H1 (cell line): ENCODE measurements around the gene CDC45. TPM values are rescaled to one million over a fixed set of nuclear protein-coding genes. Genes with fewer than 3 reads are reported as not detected.

Experiments used
- CTCF ChIA-PET: fragments of 300-600 bp; sonication (Branson Sonifier 250); formaldehyde crosslinking; loops from one replicate; lab custom pipeline; 2021; ENCODE audit not compliant: partially characterized antibody; lab: Charles Lee
- POLR2A ChIA-PET: fragments of 300-600 bp; sonication (Branson Sonifier 250); formaldehyde crosslinking; loops from one replicate; lab custom pipeline; 2021; ENCODE audit warnings: inconsistent platforms; ENCODE audit not compliant: partially characterized antibody; lab: Charles Lee
- DNase-seq, 2 experiments: peaks; one replicate each; pipeline versions ENCODE4 v3.0.0 to v3.0.0-alpha.2; 2010 to 2022; ENCODE audit warnings: low spot score in 2 of 2, low read depth in 1 of 2, mixed read lengths in 1 of 2
- FAIRE-seq: peaks from 2 replicates; lab custom pipeline; 2011; peaks lifted over from hg19 to GRCh38; lab: Jason Lieb, UNC
- H2AFZ ChIP-seq: 2 replicates; pipeline ENCODE4 v1.8.1; 2012; ENCODE audit warnings: low read length, inconsistent platforms
- H2AK5ac ChIP-seq: 2 replicates; pipeline ENCODE4 v1.6.1; 2013; ENCODE audit warnings: low read depth, low read length
- H2BK120ac ChIP-seq: replicated peaks from 2 replicates; pipeline ENCODE3; 2013; ENCODE audit warnings: low read depth, low read length, inconsistent platforms
- H2BK12ac ChIP-seq: 2 replicates; pipeline ENCODE4 v1.6.1; 2013; ENCODE audit warnings: low read depth, low read length
- H2BK15ac ChIP-seq: 2 replicates; pipeline ENCODE4 v1.6.1; 2013; ENCODE audit warnings: low read length
- H2BK20ac ChIP-seq: 2 replicates; pipeline ENCODE4 v1.6.1; 2013; ENCODE audit warnings: low read length
- H2BK5ac ChIP-seq: 2 replicates; pipeline ENCODE4 v1.6.1; 2013; ENCODE audit warnings: low read depth, low read length
- H3K14ac ChIP-seq: 2 replicates; pipeline ENCODE4 v1.6.1; 2013; ENCODE audit warnings: inconsistent platforms; ENCODE audit not compliant: insufficient read length
- H3K18ac ChIP-seq: 2 replicates; pipeline ENCODE4 v1.6.1; 2013; ENCODE audit warnings: low read length; ENCODE audit errors: extremely low read depth
- H3K23ac ChIP-seq: 2 replicates; pipeline ENCODE4 v1.6.1; 2013; ENCODE audit warnings: inconsistent platforms; ENCODE audit not compliant: insufficient read length
- H3K23me2 ChIP-seq: 2 replicates; pipeline ENCODE4 v1.6.1; 2013; ENCODE audit warnings: low read depth, low read length
- H3K27ac ChIP-seq: 2 replicates; pipeline ENCODE4 v1.6.1; 2011; ENCODE audit warnings: low read depth, low read length, inconsistent platforms
- H3K27me3 ChIP-seq, 4 experiments: replicated peaks in 1 of 4; 1 replicate in 1 of 4; 2 replicates in 3 of 4; pipeline versions ENCODE4 v1.6.1 to v1.8.1; 2011 to 2013; ENCODE audit warnings: low read length in 3 of 4, mild to moderate bottlenecking in 3 of 4, inconsistent platforms in 2 of 4, mixed read lengths in 2 of 4, moderate library complexity in 1 of 4; ENCODE audit not compliant: control insufficient read depth in 3 of 4, insufficient read depth in 3 of 4; ENCODE audit errors: extremely low read depth in 1 of 4
- H3K36me3 ChIP-seq, 4 experiments: 2 replicates each; pipeline versions ENCODE4 v1.6.1 to v1.8.1; 2011 to 2013; ENCODE audit warnings: mild to moderate bottlenecking in 4 of 4, low read length in 3 of 4, moderate library complexity in 2 of 4, control low read depth in 1 of 4, inconsistent platforms in 1 of 4; ENCODE audit not compliant: insufficient read depth in 4 of 4, control insufficient read depth in 2 of 4
- H3K4ac ChIP-seq: replicated peaks from 2 replicates; pipeline ENCODE3; 2013; ENCODE audit warnings: low read length, low read depth, mixed read lengths, inconsistent platforms; ENCODE audit not compliant: insufficient read length
- H3K4me1 ChIP-seq, 4 experiments: replicated peaks in 1 of 4; 1 replicate in 1 of 4; 2 replicates in 3 of 4; pipeline versions ENCODE4 v1.6.1 to v1.8.1; 2011 to 2013; ENCODE audit warnings: low read length in 3 of 4, inconsistent platforms in 2 of 4, mixed read lengths in 1 of 4; ENCODE audit not compliant: insufficient read depth in 4 of 4, control insufficient read depth in 3 of 4
- H3K4me2 ChIP-seq, 2 experiments: 2 replicates each; pipeline versions ENCODE4 v1.6.1 to v1.8.1; 2011 to 2013; ENCODE audit warnings: low read depth in 2 of 2, low read length in 2 of 2, control low read depth in 1 of 2, inconsistent platforms in 1 of 2, mild to moderate bottlenecking in 1 of 2; ENCODE audit not compliant: insufficient read depth in 1 of 2
- H3K4me3 ChIP-seq, 4 experiments: fragments of 200-600, 300-600 bp in 1 of 4; sonication (generic), shearing (Covaris generic), sonication (Bioruptor Twin) in 1 of 4; 2 replicates each; pipeline versions ENCODE4 v1.5.1 to v1.8.1; 2011 to 2016; ENCODE audit warnings: low read length in 4 of 4, low read depth in 3 of 4, control low read depth in 2 of 4, inconsistent platforms in 2 of 4, mild to moderate bottlenecking in 2 of 4, mixed read lengths in 1 of 4, moderate library complexity in 1 of 4; ENCODE audit not compliant: insufficient read depth in 2 of 4; ENCODE audit errors: extremely low read depth in 1 of 4
- H3K56ac ChIP-seq: replicated peaks from 2 replicates; pipeline ENCODE3; 2013; ENCODE audit warnings: low read depth, mild to moderate bottlenecking, mixed read lengths, low read length, inconsistent platforms; ENCODE audit not compliant: insufficient read length
- H3K79me1 ChIP-seq: 2 replicates; pipeline ENCODE4 v1.6.1; 2013; ENCODE audit warnings: low read depth, low read length, control low read depth
- H3K79me2 ChIP-seq, 2 experiments: 2 replicates each; pipeline versions ENCODE4 v1.6.1 to v1.8.1; 2012 to 2013; ENCODE audit warnings: low read length in 2 of 2, mild to moderate bottlenecking in 2 of 2, inconsistent platforms in 1 of 2; ENCODE audit not compliant: insufficient read depth in 2 of 2, control insufficient read depth in 1 of 2
- H3K9ac ChIP-seq, 4 experiments: replicated peaks in 1 of 4; 1 replicate in 1 of 4; 2 replicates in 3 of 4; pipeline versions ENCODE4 v1.6.1 to v1.8.1; 2011 to 2013; ENCODE audit warnings: low read depth in 3 of 4, low read length in 3 of 4, control low read depth in 2 of 4, mild to moderate bottlenecking in 2 of 4, moderate library complexity in 2 of 4, inconsistent platforms in 1 of 4; ENCODE audit errors: extremely low read depth in 1 of 4
- H3K9me3 ChIP-seq, 2 experiments: 2 replicates each; pipeline versions ENCODE4 v1.6.1 to v1.8.1; 2012 to 2013; ENCODE audit warnings: mild to moderate bottlenecking in 2 of 2, moderate library complexity in 2 of 2, control low read depth in 1 of 2, inconsistent platforms in 1 of 2, low read depth in 1 of 2, low read length in 1 of 2, mixed read lengths in 1 of 2; ENCODE audit not compliant: insufficient read depth in 2 of 2
- H4K20me1 ChIP-seq, 2 experiments: replicated peaks in 1 of 2; 2 replicates each; pipeline versions ENCODE3 to v1.8.1; 2011 to 2013; ENCODE audit warnings: inconsistent platforms in 2 of 2, low read length in 2 of 2, mild to moderate bottlenecking in 1 of 2; ENCODE audit not compliant: insufficient read depth in 2 of 2, control insufficient read depth in 1 of 2
- H4K5ac ChIP-seq: 2 replicates; pipeline ENCODE4 v1.6.1; 2013; ENCODE audit warnings: low read length, low read depth, mixed read lengths, inconsistent platforms; ENCODE audit not compliant: insufficient read length
- H4K8ac ChIP-seq: 2 replicates; pipeline ENCODE4 v1.8.0; 2013; ENCODE audit warnings: mild to moderate bottlenecking, moderate library complexity, low read length, inconsistent platforms; ENCODE audit not compliant: insufficient read depth; ENCODE audit errors: extremely low read depth
- H4K91ac ChIP-seq: replicated peaks from 2 replicates; pipeline ENCODE3; 2013; ENCODE audit warnings: low read length, mixed read lengths, inconsistent platforms; ENCODE audit not compliant: insufficient read length
- GTF2F1 ChIP-seq: IDR thresholded peaks from 2 replicates; pipeline ENCODE4 v1.6.1; 2012; ENCODE audit warnings: low read depth, low read length, improper control_type of control experiment, borderline replicate concordance
- MAFK ChIP-seq: IDR thresholded peaks from 2 replicates; pipeline ENCODE4 v1.6.1; 2012; ENCODE audit warnings: low read depth, mild to moderate bottlenecking, improper control_type of control experiment, low read length
- RBBP5 ChIP-seq: IDR thresholded peaks from 2 replicates; pipeline ENCODE4 v1.7.1; 2012; ENCODE audit warnings: low read depth, mild to moderate bottlenecking, inconsistent platforms, low read length, moderate library complexity, borderline replicate concordance
- RNF2 ChIP-seq: fragments of 200-900, 300-1000 bp; sonication (generic); IDR thresholded peaks from 2 replicates; pipeline ENCODE4 v1.7.1; 2016; ENCODE audit warnings: borderline replicate concordance, low read depth, mild to moderate bottlenecking, antibody characterized with exemption, low read length; ENCODE audit not compliant: poor library complexity, severe bottlenecking; ENCODE audit errors: missing control alignments
- YY1 ChIP-seq: IDR thresholded peaks from 2 replicates; pipeline ENCODE4 v1.6.1; 2011; ENCODE audit warnings: low read depth, mild to moderate bottlenecking, low read length
- WGBS, 2 experiments: shearing (Covaris generic) in 1 of 2; methylation state at CpG; one replicate each; pipeline versions ENCODE4 v1.1.6 to v1.1.7; 2013 to 2015; ENCODE audit warnings: low lambda C conversion rate in 2 of 2, mixed read lengths in 2 of 2, inconsistent platforms in 1 of 2, low coverage in 1 of 2, missing lambda C conversion rate in 1 of 2; ENCODE audit not compliant: insufficient replicate concordance in 2 of 2, insufficient coverage in 1 of 2, insufficient read length in 1 of 2; ENCODE audit errors: extremely low coverage in 1 of 2, missing lambda C conversion rate in 1 of 2; 5-methylcytosine and 5-hydroxymethylcytosine counted together
- polyA plus RNA-seq, 7 experiments: library from polyadenylated mRNA; depleted of rRNA in 3 of 7; stranded (reverse) in 5 of 7; unstranded in 2 of 7; fragments of >200 nt in 5 of 7; fragments of 200-250 nt in 2 of 7; gene quantifications; 1 replicate in 5 of 7; 2 replicates in 1 of 7; 4 replicates in 1 of 7; pipeline versions ENCODE4 v1.2.1 to v1.2.3, GENCODE V29; 2011 to 2013; ENCODE audit warnings: missing spikeins in 2 of 7, mixed read lengths in 2 of 7
- total RNA-seq: library from RNA; stranded (reverse); fragmentation: NEBNext Ultra II Directional; extraction: Animal tissue kit (Norgen Biotek cat#: 25700); gene quantifications from 2 replicates; pipeline ENCODE4 v1.2.1, GENCODE V29; 2021
- TF ChIP-seq, protein P1 (sequence below): IDR thresholded peaks from 2 replicates; pipeline ENCODE4 v1.6.1; 2012; ENCODE audit warnings: low read length, inconsistent platforms
- TF ChIP-seq, protein P2 (sequence below), 3 experiments: IDR thresholded peaks; 1 replicate in 2 of 3; 2 replicates in 1 of 3; pipeline versions ENCODE4 v1.5.1 to v1.6.1; 2011; ENCODE audit warnings: low read length in 3 of 3, mild to moderate bottlenecking in 3 of 3, inconsistent platforms in 2 of 3, low read depth in 1 of 3, moderate library complexity in 1 of 3; ENCODE audit not compliant: insufficient read depth in 1 of 3; ENCODE audit errors: control extremely low read depth in 1 of 3
- TF ChIP-seq, protein P3 (sequence below): IDR thresholded peaks from 2 replicates; pipeline ENCODE4 v1.6.1; 2012; ENCODE audit warnings: inconsistent platforms

CDC45 gene
- total and polyA plus RNA-seq, 2 of the 8 experiments (the other 6 are each of a cell fraction or from before 2014, with no cell fraction given) = 31.9 to 37.7 TPM

DNA sequence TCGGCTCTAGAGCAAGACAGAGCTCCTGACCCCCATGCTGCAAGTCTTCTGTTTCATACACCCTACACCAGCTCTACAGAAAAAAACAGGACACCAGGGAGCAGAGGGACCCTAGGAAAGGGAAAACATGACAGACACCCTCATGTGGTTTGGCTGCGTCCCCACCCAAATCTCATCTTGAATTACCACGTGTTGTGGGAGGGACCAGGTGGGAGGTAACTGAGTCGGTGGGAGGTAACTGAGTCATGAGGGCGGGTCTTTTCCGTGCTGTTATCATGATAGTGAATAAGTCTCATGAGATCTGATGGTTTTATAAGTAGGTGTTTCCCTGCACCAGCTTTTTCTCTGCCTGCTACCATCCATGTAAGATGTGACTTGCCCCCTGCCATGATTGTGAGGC is 25.6 kb upstream of the CDC45 start:
- no peak overlapping the region for H2BK12ac ChIP-seq
- H4K8ac ChIP-seq = no peak overlapping the region
- POLR2A ChIA-PET = interaction anchor here (3.4 kb wide), 1 partner anchor 10 kb away, joined by 12 read pairs; no protein-coding TSS in a partner anchor
- no peak overlapping the region for H3K9ac ChIP-seq
- H2AK5ac ChIP-seq = no peak overlapping the region
- H3K79me1 ChIP-seq = no peaks in the 10 kb centered on the region; the same call in 1 of the 2 replicates
- no peak overlapping the region for H2BK5ac ChIP-seq
- no peak overlapping the region for H2AFZ ChIP-seq
- no peak overlapping the region for H2BK15ac ChIP-seq
- no peak for FAIRE-seq
- CTCF ChIA-PET = interaction anchor here (1.1 to 4.7 kb wide), 3 partner anchors 11 to 49 kb away, joined by 3 to 19 read pairs (median 5); no protein-coding TSS in a partner anchor
- H3K23ac ChIP-seq = no peak overlapping the region
- H3K4me3 ChIP-seq = no peak overlapping the region
- no peaks in the 10 kb centered on the region for H3K23me2 ChIP-seq
- no peak overlapping the region for H3K27ac ChIP-seq
- no peaks in the 10 kb centered on the region for H3K79me2 ChIP-seq
- H3K36me3 ChIP-seq = peaks cover 9 to 65% (median 43%) of the 10 kb centered on the region in 4 experiments
- no peaks in the 10 kb centered on the region for H3K9me3 ChIP-seq
- H3K14ac ChIP-seq = no peak overlapping the region
- H2BK120ac ChIP-seq = no peak overlapping the region
- H2BK20ac ChIP-seq = no peak overlapping the region
- H3K4me1 ChIP-seq = no peaks in the 10 kb centered on the region
- H3K27me3 ChIP-seq = no peaks in the 10 kb centered on the region
- no peak overlapping the region for H3K56ac ChIP-seq
- H4K20me1 ChIP-seq = peaks cover 3 to 10% of the 10 kb centered on the region in 2 experiments
- H4K91ac ChIP-seq = no peak overlapping the region
- no peak overlapping the region for H4K5ac ChIP-seq
- H3K4me2 ChIP-seq = no peak overlapping the region
- no peak for DNase-seq
- 86% methylated on average over 6 of the region's 6 CpGs; no CpG with 5 or more reads in 1 of the 2 experiments for WGBS, 2 experiments
- no peak overlapping the region for H3K18ac ChIP-seq
- H3K4ac ChIP-seq = no peak overlapping the region
- TF ChIP-seq RBBP5 = no peak
- no peak for TF ChIP-seq GTF2F1
- no peak for TF ChIP-seq YY1
- TF ChIP-seq MAFK = no peak
- TF ChIP-seq, protein P1, sequence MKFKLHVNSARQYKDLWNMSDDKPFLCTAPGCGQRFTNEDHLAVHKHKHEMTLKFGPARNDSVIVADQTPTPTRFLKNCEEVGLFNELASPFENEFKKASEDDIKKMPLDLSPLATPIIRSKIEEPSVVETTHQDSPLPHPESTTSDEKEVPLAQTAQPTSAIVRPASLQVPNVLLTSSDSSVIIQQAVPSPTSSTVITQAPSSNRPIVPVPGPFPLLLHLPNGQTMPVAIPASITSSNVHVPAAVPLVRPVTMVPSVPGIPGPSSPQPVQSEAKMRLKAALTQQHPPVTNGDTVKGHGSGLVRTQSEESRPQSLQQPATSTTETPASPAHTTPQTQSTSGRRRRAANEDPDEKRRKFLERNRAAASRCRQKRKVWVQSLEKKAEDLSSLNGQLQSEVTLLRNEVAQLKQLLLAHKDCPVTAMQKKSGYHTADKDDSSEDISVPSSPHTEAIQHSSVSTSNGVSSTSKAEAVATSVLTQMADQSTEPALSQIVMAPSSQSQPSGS = no peak
- TF ChIP-seq, protein P2, sequence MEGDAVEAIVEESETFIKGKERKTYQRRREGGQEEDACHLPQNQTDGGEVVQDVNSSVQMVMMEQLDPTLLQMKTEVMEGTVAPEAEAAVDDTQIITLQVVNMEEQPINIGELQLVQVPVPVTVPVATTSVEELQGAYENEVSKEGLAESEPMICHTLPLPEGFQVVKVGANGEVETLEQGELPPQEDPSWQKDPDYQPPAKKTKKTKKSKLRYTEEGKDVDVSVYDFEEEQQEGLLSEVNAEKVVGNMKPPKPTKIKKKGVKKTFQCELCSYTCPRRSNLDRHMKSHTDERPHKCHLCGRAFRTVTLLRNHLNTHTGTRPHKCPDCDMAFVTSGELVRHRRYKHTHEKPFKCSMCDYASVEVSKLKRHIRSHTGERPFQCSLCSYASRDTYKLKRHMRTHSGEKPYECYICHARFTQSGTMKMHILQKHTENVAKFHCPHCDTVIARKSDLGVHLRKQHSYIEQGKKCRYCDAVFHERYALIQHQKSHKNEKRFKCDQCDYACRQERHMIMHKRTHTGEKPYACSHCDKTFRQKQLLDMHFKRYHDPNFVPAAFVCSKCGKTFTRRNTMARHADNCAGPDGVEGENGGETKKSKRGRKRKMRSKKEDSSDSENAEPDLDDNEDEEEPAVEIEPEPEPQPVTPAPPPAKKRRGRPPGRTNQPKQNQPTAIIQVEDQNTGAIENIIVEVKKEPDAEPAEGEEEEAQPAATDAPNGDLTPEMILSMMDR (IDR thresholded peaks at IDR 0.05; ENCODE audit: control extremely low read depth in 1 of 3, insufficient read depth in 1 of 3, low read depth in 1 of 3, low read length in 3 of 3) = no peak
- TF ChIP-seq, protein P3, sequence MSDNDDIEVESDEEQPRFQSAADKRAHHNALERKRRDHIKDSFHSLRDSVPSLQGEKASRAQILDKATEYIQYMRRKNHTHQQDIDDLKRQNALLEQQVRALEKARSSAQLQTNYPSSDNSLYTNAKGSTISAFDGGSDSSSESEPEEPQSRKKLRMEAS = no peak
- no peak for TF ChIP-seq RNF2
